ENCODE results near the gene ERICH2.

- no peak for TF ChIP-seq CTCF (IDR thresholded peaks at IDR 0.05)
- TF ChIP-seq POLR2A (IDR thresholded peaks at IDR 0.05): no peak
Measured at GRCh38 chr2:170766693-170767092, 3.5 kb upstream of the ERICH2 start.

Data from esophagus squamous epithelium (tissue), 4 donors.